Activated CD8-positive, alpha-beta memory T cell treated with anti-CD3 and anti-CD28 coated beads for 4 hours (primary cell): ENCODE data around the gene DNAI1.

ENCODE experiments used
- DNase-seq, 2 donors: peaks; one replicate each; pipeline ENCODE4 v3.0.0-alpha.2; 2020; ENCODE audit warnings: low read depth in 2 of 2

The DNAI1 gene

GRCh38 chr9:34541540-34541939 lies 82.9 kb downstream of the DNAI1 start:
- DNase-seq, result no peak

GRCh38 chr9:34544035-34544434 lies 85.4 kb downstream of the DNAI1 start:
- DNase-seq, result no peak

GRCh38 chr9:34545497-34545896 lies 86.9 kb downstream of the DNAI1 start:
- no peak for DNase-seq

DNA sequence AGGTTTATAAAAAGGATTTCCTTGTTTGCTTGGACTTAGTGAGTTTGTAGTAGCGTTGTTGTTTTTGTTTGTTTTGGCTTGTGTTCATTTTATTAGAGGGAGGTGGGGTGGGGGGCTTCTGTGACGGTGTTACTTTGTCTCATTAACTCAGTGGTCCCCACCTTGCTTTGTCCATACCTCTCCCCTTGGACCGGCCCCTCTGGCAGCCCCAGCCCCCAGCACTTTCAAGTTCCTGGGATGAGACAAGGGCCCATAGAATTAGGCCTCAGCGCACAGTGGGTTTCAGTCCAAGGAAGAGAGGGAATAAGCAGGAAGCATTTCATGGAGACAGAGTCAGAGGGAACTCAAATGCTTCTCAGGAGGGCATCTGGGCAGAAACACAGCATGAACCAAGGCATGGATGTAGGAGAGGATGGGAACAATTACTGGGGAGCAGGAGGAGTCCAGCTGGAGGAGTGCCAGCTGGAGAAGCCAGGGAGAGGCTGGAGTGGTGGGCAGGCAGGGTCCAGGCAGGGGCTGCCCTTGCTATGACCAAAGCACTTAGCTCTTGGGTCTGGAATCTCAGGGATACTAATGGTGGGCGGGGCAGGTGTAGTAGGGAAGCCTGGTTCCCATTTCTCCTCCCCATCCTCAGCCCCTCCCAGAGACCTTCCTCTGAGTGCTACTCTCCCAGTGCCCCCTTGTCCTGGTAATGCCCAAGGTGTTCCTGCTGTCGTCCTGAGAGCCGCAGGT lies 87.7 kb downstream of the DNAI1 start:
- no peak for DNase-seq

DNA sequence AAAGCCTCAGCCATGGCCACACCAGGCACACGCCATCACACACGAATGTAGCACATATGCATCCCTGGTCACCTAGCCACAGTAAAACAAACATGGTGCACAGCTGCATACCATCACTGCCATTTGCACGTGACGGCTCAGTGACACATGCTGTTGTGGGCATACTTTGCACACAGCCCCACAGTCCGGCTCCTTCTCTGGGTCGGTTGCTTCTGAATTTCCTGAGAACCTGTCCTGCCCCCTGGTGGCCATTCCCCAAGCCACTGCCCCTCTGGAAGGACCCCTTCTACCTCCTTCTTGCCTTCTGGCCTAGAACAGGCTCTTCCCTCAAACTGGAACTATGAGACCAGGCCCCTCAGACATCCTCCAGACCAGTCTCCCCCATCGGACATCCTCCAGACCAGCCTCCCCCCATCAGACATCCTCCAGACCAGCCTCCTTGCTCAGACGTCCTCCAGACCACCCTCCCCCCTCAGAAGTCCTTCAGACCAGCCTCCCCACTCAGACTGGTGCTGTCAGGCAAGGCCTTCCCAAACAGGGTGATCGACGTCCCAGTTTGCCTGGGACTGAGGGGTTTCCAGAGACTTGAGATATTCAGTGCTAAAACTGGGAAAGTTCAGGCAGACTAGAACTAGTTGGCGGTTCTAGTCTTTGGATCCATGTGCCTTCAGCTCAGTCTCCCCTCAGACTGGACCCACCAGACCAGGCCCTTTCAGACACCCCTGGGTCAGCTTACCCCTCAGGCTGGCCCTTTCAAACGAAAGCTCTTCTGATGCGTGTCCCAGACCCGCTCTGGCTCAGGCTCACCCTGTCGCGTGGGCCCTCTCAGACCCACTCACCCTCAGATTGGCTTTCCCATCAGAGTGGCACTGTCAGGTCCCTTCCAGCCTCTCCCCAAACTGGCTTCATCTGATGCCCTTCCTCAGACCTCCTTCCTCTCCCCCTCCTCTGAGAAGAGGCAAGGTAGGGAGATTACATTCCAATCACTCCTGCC lies 88.5 kb downstream of the DNAI1 start:
- DNase-seq, result no peak

DNA sequence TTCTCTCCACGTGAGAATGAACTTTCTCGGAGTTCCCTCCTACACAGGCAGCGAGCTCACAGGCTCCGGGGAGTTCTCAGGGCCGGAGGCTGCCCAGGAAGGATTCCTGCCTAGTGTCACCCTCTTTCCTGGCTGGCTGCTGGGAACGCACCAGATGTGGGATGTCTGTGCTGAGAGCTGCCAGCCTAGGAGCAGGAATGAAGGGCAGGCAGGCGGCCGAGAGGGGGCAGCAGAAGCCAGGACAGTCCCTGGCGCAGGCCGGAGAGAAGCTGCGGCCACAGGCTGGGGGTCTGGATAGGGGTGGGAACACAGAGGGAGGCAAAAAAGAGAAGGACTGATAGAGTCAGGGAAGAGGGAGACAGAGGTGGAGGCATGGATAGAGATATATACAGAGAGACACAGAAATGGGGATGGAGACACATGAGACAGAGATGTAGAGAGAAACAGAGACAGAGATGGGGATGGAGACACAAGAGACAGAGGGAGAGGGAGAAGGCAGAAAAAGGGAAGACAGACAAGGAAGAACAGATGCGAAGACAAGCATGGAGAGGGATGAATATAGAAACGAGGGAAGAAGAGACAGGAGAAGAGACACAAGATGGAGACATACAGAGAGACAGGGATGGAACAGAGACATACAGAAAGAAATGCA lies 89.5 kb downstream of the DNAI1 start:
- no peak for DNase-seq

DNA sequence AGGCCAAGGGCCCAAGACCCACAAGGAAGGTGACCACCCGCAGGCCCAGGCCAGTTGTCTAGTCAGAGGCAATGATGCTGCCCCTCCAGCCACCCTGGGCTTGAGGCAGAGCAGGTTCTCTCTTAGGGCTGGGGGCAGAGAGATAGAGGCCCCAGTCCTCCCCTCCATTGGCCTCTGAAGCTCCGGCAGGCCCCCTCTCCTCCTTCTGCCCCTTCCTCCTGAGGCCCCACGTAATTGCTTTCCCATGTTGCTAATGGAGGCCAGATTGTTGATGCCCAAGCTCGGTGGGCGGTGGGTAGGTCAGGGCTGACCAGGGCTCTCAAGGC lies 90.8 kb downstream of the DNAI1 start:
- no peak for DNase-seq

GRCh38 chr9:34550016-34550680 lies 91.5 kb downstream of the DNAI1 start:
- DNase-seq, result no peak

- DNase-seq, result no peak
Observed at GRCh38 chr9:34550681-34551270, 92.2 kb downstream of the DNAI1 start.

DNA sequence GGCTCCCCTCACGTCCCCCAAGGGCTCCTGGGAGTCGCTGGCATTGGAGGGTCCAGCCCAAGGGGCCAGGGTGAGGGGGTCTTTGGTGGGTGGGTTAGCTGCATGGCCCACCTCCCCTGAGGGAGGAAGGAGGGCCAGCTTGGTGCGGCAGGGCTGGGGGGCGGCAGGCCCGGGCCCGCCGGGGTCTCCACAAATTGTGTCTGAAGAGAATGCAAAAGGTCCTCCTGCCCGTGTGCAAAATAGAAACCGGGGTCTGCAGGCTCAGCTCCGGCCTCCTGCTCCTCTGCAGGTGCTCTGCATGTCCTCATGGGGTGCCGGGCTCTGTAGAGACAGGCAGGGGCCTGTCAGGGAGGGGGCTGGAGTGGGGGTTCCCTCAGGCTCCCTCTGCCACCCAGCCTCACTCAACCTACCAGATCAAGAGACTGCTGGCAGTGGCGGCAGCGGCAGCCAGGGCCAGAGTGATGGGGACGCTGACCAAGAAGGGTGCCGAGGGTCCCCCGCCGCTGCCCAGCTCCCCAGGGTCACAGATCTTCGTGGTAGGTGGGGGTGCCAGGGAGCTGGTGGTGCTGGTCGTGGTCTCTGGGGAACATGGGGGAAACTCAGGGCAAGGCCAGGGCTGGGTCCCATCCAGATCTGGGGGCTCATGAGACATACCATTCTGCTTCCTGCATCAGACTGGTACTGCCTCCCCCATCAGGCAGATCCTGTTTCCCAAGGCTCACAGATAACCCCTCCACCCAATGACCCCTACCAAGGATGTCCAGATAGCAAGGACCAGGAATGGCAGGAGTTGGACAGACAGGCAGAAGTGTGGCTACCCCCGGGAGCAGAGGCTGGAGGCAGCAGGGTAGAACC lies 93.4 kb downstream of the DNAI1 start:
- no peak for DNase-seq

- no peak for DNase-seq
Observed at GRCh38 chr9:34552606-34552981, 94.0 kb downstream of the DNAI1 start.

GRCh38 chr9:34552986-34553385 lies 94.4 kb downstream of the DNAI1 start:
- DNase-seq, result no peak

- no peak for DNase-seq
Observed at GRCh38 chr9:34553511-34554021, 95.0 kb downstream of the DNAI1 start.

DNA sequence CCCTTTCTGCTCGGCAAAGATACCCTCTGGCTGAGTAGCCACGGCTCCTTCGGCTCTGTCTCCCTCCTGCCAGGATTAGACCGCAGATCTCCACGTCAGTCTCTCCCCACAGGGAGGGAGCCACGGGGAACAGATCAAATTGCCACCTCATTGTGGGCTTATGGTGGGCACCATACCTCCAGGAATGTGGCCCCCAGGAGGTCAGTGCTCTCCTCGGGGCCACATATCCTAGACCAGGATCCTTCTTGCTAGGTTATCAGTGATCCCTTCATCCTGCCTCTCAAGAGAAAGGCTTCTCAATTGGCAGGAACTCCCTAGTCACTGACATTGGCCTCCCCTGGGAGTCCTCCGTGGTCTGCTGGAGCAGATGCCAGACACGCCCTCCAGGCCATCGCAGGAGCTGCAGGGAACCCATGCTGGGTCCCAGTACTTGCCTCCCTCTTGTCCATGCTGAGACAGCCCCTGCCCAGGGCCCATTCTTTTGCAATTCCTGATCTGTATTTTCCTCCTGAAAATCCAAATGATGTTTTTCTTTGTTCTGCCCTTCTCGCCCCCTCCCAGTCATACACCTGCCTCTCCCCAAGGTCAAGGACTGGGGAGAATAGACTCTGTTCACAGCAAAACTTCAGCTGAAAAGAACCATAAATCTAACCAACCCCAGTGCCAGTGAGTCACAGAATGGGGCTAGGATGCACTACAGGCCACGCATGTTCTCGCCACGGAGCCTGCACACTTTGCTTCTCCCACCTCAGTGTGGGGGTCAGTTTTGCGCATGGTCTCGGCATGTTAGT lies 95.8 kb downstream of the DNAI1 start:
- DNase-seq, result no peak

GRCh38 chr9:34555002-34555348 lies 96.4 kb downstream of the DNAI1 start:
- no peak for DNase-seq

GRCh38 chr9:34555500-34555899 lies 96.9 kb downstream of the DNAI1 start:
- no peak for DNase-seq

- no peak for DNase-seq
Observed at GRCh38 chr9:34555936-34556525, 97.4 kb downstream of the DNAI1 start.

DNA sequence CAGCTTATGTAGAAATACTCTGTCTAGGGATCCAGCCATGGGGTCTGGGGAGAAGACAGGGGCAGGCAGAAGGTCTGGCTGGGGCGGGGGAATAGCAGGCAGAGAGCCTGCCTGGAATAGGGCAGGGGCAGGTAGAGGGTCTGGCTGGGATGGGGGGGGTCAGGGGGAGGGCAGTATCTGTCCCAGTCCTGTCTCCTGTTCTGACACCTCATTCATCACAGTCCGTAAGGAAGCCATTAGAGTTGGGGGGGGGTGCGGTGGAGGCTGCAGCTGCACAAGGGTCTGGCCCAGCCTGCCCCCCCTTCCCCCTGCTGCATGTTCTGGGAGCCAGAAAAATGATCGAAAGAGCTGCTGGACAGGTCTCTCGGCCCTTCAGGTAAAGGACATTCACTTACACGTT lies 98.3 kb downstream of the DNAI1 start:
- no peak for DNase-seq
